HCT116 (cell line): Measurements from ENCODE around the gene C12orf75. TPM values are rescaled to one million over a fixed set of nuclear protein-coding genes. Genes with fewer than 3 reads are reported as not detected.

Source experiments
- ATAC-seq: fragments of 200-7000 bp; cut with Tn5 transposase; 2 replicates; pipeline ENCODE4 v1.9.1; 2020; ENCODE audit warnings: mild to moderate bottlenecking, moderate library complexity
- BruUV-seq: library from RNA; stranded (reverse); fragments of 400-500 nt; replicated peaks from 2 replicates; lab custom pipeline; 2021; lab: Mats Ljungman, UMichigan
- CTCF ChIA-PET: fragments of 300-600 bp; sonication (Branson Sonifier 250); formaldehyde crosslinking; loops from one replicate; lab custom pipeline; 2021; ENCODE audit warnings: antibody characterized with exemption; lab: Charles Lee
- POLR2A ChIA-PET: fragments of 300-600, 350-600 bp; sonication (Branson Sonifier 250); formaldehyde crosslinking; loops from one replicate; lab custom pipeline; 2021; ENCODE audit warnings: antibody characterized with exemption; lab: Charles Lee
- RAD21 ChIA-PET, 2 experiments: fragments of 300-600 bp; sonication (Branson Sonifier 250); formaldehyde crosslinking; loops; one replicate each; lab custom pipeline; 2023; ENCODE audit warnings: low total read pairs in 2 of 2; ENCODE audit not compliant: uncharacterized antibody in 2 of 2, unreplicated experiment in 2 of 2, low non-redundant PET in 1 of 2; lab: Charles Lee
- DNase-seq: peaks from one replicate; pipeline ENCODE4 v3.0.0-alpha.2; 2010; ENCODE audit warnings: low read depth, low spot score
- H2AFZ ChIP-seq: fragments of 200-600 bp; shearing (Covaris generic), sonication (generic); 2 replicates; pipeline ENCODE4 v1.6.1; 2017; ENCODE audit warnings: low read depth, mixed run types, mixed read lengths, antibody characterized with exemption, low read length; ENCODE audit not compliant: poor library complexity, severe bottlenecking
- H3K27ac ChIP-seq: 2 replicates; pipeline ENCODE4 v1.5.1; 2012; ENCODE audit warnings: low read depth, low read length
- H3K27me3 ChIP-seq: fragments of 200-600 bp; sonication (generic); 2 replicates; pipeline ENCODE4 v1.6.1; 2016; ENCODE audit warnings: mixed run types, low read length, mixed read lengths; ENCODE audit not compliant: insufficient read depth
- H3K36me3 ChIP-seq, 2 experiments: fragments of 200-500 bp in 1 of 2; fragments of 200-600 bp in 1 of 2; sonication (Bioruptor generic) in 1 of 2; sonication (generic) in 1 of 2; 2 replicates each; pipeline versions ENCODE4 v1.5.1 to v1.6.1; 2014 to 2016; ENCODE audit warnings: low read length in 2 of 2, inconsistent platforms in 1 of 2, mixed read lengths in 1 of 2, mixed run types in 1 of 2; ENCODE audit not compliant: insufficient read depth in 2 of 2, control insufficient read depth in 1 of 2
- H3K4me1 ChIP-seq, 2 experiments: fragments of 200-600 bp in 1 of 2; sonication (generic) in 1 of 2; 2 replicates each; pipeline versions ENCODE4 v1.5.1 to v1.6.1; 2012 to 2017; ENCODE audit warnings: low read length in 2 of 2, inconsistent platforms in 1 of 2, mild to moderate bottlenecking in 1 of 2, mixed read lengths in 1 of 2, mixed run types in 1 of 2, moderate library complexity in 1 of 2; ENCODE audit not compliant: insufficient read depth in 2 of 2, control insufficient read depth in 1 of 2
- H3K4me2 ChIP-seq: fragments of 200-600 bp; sonication (generic); 2 replicates; pipeline ENCODE4 v1.6.1; 2017; ENCODE audit warnings: mixed run types, low read length, mixed read lengths
- H3K4me3 ChIP-seq, 2 experiments: fragments of 200-600 bp in 1 of 2; sonication (generic) in 1 of 2; replicated peaks in 1 of 2; 2 replicates each; pipeline ENCODE4 v1.5.1; 2011 to 2016; ENCODE audit warnings: low read length in 2 of 2, control low read depth in 1 of 2, low read depth in 1 of 2, mild to moderate bottlenecking in 1 of 2, mixed read lengths in 1 of 2, mixed run types in 1 of 2
- H3K79me2 ChIP-seq: fragments of 200-600 bp; sonication (generic); 2 replicates; pipeline ENCODE4 v1.6.1; 2017; ENCODE audit warnings: mild to moderate bottlenecking, mixed run types, low read length, moderate library complexity, mixed read lengths; ENCODE audit not compliant: insufficient read depth
- H3K9ac ChIP-seq: fragments of 200-600 bp; sonication (generic); 2 replicates; pipeline ENCODE4 v1.6.1; 2016; ENCODE audit warnings: low read length, mixed read lengths
- H3K9me2 ChIP-seq: fragments of 200-600 bp; sonication (generic), shearing (Covaris generic); 2 replicates; pipeline ENCODE4 v1.6.1; 2017; ENCODE audit warnings: mixed run types, mild to moderate bottlenecking, moderate library complexity; ENCODE audit not compliant: insufficient read depth
- H3K9me3 ChIP-seq, 2 experiments: fragments of 200-500 bp in 1 of 2; fragments of 200-600 bp in 1 of 2; sonication (Bioruptor generic) in 1 of 2; sonication (generic) in 1 of 2; 2 replicates each; pipeline ENCODE4 v1.6.1; 2014 to 2017; ENCODE audit warnings: low read length in 2 of 2, mixed read lengths in 2 of 2, inconsistent platforms in 1 of 2, low read depth in 1 of 2, mild to moderate bottlenecking in 1 of 2, mixed run types in 1 of 2, moderate library complexity in 1 of 2; ENCODE audit not compliant: control insufficient read depth in 1 of 2, insufficient read depth in 1 of 2
- H4K20me1 ChIP-seq: fragments of 200-600 bp; sonication (generic), shearing (Covaris generic); 2 replicates; pipeline ENCODE4 v1.6.1; 2017; ENCODE audit warnings: mixed run types, mild to moderate bottlenecking, moderate library complexity; ENCODE audit not compliant: insufficient read depth
- CEBPB ChIP-seq: IDR thresholded peaks from 2 replicates; pipeline ENCODE4 v1.6.1; 2012; ENCODE audit warnings: low read depth
- CTCF ChIP-seq, 3 experiments: fragments of 200-600 bp in 1 of 3; sonication (generic) in 1 of 3; IDR thresholded peaks in 2 of 3; conservative IDR thresholded peaks in 1 of 3; 2 replicates each; pipeline ENCODE4 v1.5.1; 2012 to 2017; ENCODE audit warnings: low read depth in 2 of 3, low read length in 2 of 3, antibody characterized with exemption in 1 of 3, borderline replicate concordance in 1 of 3, control low read depth in 1 of 3, mild to moderate bottlenecking in 1 of 3, mixed read lengths in 1 of 3, mixed run types in 1 of 3, moderate library complexity in 1 of 3; ENCODE audit not compliant: insufficient read depth in 1 of 3
- EGR1 ChIP-seq: IDR thresholded peaks from 2 replicates; pipeline ENCODE4 v1.6.1; 2012; ENCODE audit warnings: low read depth
- ELF1 ChIP-seq: IDR thresholded peaks from 2 replicates; pipeline ENCODE4 v1.6.1; 2012; ENCODE audit warnings: low read depth, borderline replicate concordance
- EZH2 ChIP-seq: fragments of 200-600 bp; sonication (generic); IDR thresholded peaks from 2 replicates; pipeline ENCODE4 v1.6.1; 2017; ENCODE audit warnings: antibody characterized with exemption, mixed run types
- EZH2phosphoT487 ChIP-seq: fragments of 200-600 bp; IDR thresholded peaks from 2 replicates; pipeline ENCODE4 v1.6.1; 2018; ENCODE audit warnings: antibody characterized with exemption, borderline replicate concordance
- POLR2AphosphoS5 ChIP-seq: IDR thresholded peaks from 2 replicates; pipeline ENCODE4 v1.6.1; 2011; ENCODE audit warnings: mild to moderate bottlenecking, low read depth, low read length, moderate library complexity
- REST ChIP-seq: IDR thresholded peaks from 2 replicates; pipeline ENCODE4 v1.6.1; 2012; ENCODE audit warnings: low read depth
- SP1 ChIP-seq: IDR thresholded peaks from 2 replicates; pipeline ENCODE4 v1.6.1; 2012; ENCODE audit warnings: low read depth
- YY1 ChIP-seq: IDR thresholded peaks from 2 replicates; pipeline ENCODE4 v1.6.1; 2011; ENCODE audit warnings: low read length, low read depth, moderate library complexity, mild to moderate bottlenecking; ENCODE audit not compliant: insufficient replicate concordance; ENCODE audit errors: extremely low read depth
- ZNF274 ChIP-seq: fragments of 200-500 bp; sonication (Bioruptor generic); IDR thresholded peaks from 2 replicates; pipeline ENCODE4 v1.6.1; 2014; ENCODE audit warnings: mild to moderate bottlenecking, low read depth, low read length, inconsistent platforms
- intact Hi-C: fragments of 100-400 bp; cut with micrococcal nuclease; formaldehyde crosslinking; loops from 2 replicates; pipeline ENCODE4 v1.10.0; 2022
- total RNA-seq: library from RNA; stranded (reverse); gene quantifications from one replicate; pipeline ENCODE4 v1.2.1, GENCODE V29; 2021; ENCODE audit not compliant: unreplicated experiment
- TF ChIP-seq, protein P1 (sequence below): IDR thresholded peaks from 2 replicates; pipeline ENCODE4 v1.6.1; 2011; ENCODE audit warnings: mild to moderate bottlenecking, low read length, moderate library complexity; ENCODE audit not compliant: insufficient replicate concordance; ENCODE audit errors: extremely low read depth
- TF ChIP-seq, protein P2 (sequence below): IDR thresholded peaks from 2 replicates; pipeline ENCODE4 v1.6.1; 2012
- TF ChIP-seq, protein P3 (sequence below): IDR thresholded peaks from 2 replicates; pipeline ENCODE4 v1.6.1; 2012

Gene C12orf75
- total RNA-seq, 1 experiment from 2014 or later = 81.0 TPM

DNA sequence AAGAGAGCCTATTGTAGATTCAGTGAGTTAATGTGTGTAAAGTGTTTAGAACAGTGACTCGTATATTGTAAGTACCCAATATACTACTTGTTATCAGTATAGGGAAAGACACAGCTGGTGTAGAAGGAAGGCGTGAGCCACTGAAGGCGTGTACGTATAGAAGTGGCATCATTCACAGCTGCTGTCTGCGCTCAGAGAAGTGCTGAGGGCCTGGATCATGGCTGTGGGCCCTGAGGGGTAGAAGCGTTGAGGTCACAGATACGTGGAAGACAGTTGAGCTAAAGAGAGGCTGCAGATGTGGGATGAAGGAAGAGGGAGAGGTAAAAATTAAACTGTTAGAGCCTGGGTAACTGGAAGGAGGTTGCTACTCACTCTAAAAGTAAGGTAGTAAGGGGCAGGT is 5.9 kb downstream of the C12orf75 start (continued):
- TF ChIP-seq, protein P1, sequence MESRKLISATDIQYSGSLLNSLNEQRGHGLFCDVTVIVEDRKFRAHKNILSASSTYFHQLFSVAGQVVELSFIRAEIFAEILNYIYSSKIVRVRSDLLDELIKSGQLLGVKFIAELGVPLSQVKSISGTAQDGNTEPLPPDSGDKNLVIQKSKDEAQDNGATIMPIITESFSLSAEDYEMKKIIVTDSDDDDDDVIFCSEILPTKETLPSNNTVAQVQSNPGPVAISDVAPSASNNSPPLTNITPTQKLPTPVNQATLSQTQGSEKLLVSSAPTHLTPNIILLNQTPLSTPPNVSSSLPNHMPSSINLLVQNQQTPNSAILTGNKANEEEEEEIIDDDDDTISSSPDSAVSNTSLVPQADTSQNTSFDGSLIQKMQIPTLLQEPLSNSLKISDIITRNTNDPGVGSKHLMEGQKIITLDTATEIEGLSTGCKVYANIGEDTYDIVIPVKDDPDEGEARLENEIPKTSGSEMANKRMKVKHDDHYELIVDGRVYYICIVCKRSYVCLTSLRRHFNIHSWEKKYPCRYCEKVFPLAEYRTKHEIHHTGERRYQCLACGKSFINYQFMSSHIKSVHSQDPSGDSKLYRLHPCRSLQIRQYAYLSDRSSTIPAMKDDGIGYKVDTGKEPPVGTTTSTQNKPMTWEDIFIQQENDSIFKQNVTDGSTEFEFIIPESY = no peak
- no peak for TF ChIP-seq EGR1
- TF ChIP-seq, all 23 proteins: peak for 0

GRCh38 chr12:105337391-105337790 is 6.9 kb downstream of the C12orf75 start:
- H3K9me3 ChIP-seq = peaks cover 4 to 5% of the 10 kb centered on the region in 2 experiments; a peak in 1 of 4 replicates
- no peak overlapping the region for H3K4me2 ChIP-seq
- no peaks in the 10 kb centered on the region for H4K20me1 ChIP-seq
- intact Hi-C loops = no loop called here
- ChIA-PET RAD21 (no interaction called here), CTCF (no interaction called here), POLR2A (no interaction called here)
- BruUV-seq = no TSS peak
- peaks cover 57% of the 10 kb centered on the region for H3K79me2 ChIP-seq
- DNase-seq = no peak
- ATAC-seq = no peak
- H3K9ac ChIP-seq = no peak overlapping the region
- H3K27me3 ChIP-seq = no peaks in the 10 kb centered on the region
- H3K36me3 ChIP-seq = no peaks in the 10 kb centered on the region
- H3K4me1 ChIP-seq = peaks cover 5 to 6% of the 10 kb centered on the region in 2 experiments
- no peaks in the 10 kb centered on the region; the same call in 1 of the 2 replicates for H3K9me2 ChIP-seq
- H3K4me3 ChIP-seq = no peak overlapping the region
- H2AFZ ChIP-seq = no peak overlapping the region
- H3K27ac ChIP-seq = no peak overlapping the region
- no peak for TF ChIP-seq EZH2phosphoT487
- TF ChIP-seq EZH2 = no peak
- TF ChIP-seq, protein P1 = no peak
- TF ChIP-seq, protein P2, sequence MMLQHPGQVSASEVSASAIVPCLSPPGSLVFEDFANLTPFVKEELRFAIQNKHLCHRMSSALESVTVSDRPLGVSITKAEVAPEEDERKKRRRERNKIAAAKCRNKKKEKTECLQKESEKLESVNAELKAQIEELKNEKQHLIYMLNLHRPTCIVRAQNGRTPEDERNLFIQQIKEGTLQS = no peak
- TF ChIP-seq CTCF (IDR thresholded peaks at IDR 0.05 in 2 of 3, conservative IDR thresholded peaks at IDR 0.05 in 1 of 3; ENCODE audit: borderline replicate concordance in 1 of 3, insufficient read depth in 1 of 3, low read depth in 2 of 3, low read length in 2 of 3) = no peak
- no peak for TF ChIP-seq POLR2AphosphoS5
- TF ChIP-seq REST = no peak
- TF ChIP-seq YY1 = no peak
- no peak for TF ChIP-seq ZNF274
- no peak for TF ChIP-seq SP1
- TF ChIP-seq, protein P3, sequence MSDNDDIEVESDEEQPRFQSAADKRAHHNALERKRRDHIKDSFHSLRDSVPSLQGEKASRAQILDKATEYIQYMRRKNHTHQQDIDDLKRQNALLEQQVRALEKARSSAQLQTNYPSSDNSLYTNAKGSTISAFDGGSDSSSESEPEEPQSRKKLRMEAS = no peak
- TF ChIP-seq ELF1 = no peak
- TF ChIP-seq CEBPB = no peak
